Stromal cell of bone marrow (primary cell): ENCODE results near the gene ARHGAP28.

Source experiments
- DNase-seq: peaks from one replicate; pipeline ENCODE4 v3.0.0-alpha.2; 2012; ENCODE audit warnings: low read depth

The ARHGAP28 gene

GRCh38 chr18:6729247-6730091 lies at the start of gene ARHGAP28:
ARHGAP28 (plus strand) TSS chr18:6729716; CDS start chr18:6729822, 106 bp downstream.
- DNase-seq = peak; percentile 93

- no peak for DNase-seq
Observed at GRCh38 chr18:6681331-6681875, 48.1 kb upstream of the ARHGAP28 start.

GRCh38 chr18:6682437-6683111 lies 46.9 kb upstream of the ARHGAP28 start:
- DNase-seq = no peak

- DNase-seq = no peak
Observed at GRCh38 chr18:6683112-6683876, 46.2 kb upstream of the ARHGAP28 start.

- DNase-seq = no peak
Observed at GRCh38 chr18:6687676-6688075, 41.8 kb upstream of the ARHGAP28 start.

GRCh38 chr18:6708890-6709289 lies 20.6 kb upstream of the ARHGAP28 start:
- no peak for DNase-seq

- no peak for DNase-seq
Observed at GRCh38 chr18:6711467-6711866, 18.0 kb upstream of the ARHGAP28 start.

GRCh38 chr18:6712401-6712800 lies 17.1 kb upstream of the ARHGAP28 start:
- no peak for DNase-seq

- DNase-seq = no peak
Observed at GRCh38 chr18:6714010-6714409, 15.5 kb upstream of the ARHGAP28 start.

- DNase-seq = no peak
Observed at GRCh38 chr18:6718267-6718666, 11.2 kb upstream of the ARHGAP28 start.

- DNase-seq = no peak
Observed at GRCh38 chr18:6719098-6719846, 10.2 kb upstream of the ARHGAP28 start.

GRCh38 chr18:6719910-6720683 lies 9.4 kb upstream of the ARHGAP28 start:
- DNase-seq = no peak

- no peak for DNase-seq
Observed at GRCh38 chr18:6721755-6722154, 7.8 kb upstream of the ARHGAP28 start.

- DNase-seq = no peak
Observed at GRCh38 chr18:6722690-6723089, 6.8 kb upstream of the ARHGAP28 start.

- no peak for DNase-seq
Observed at GRCh38 chr18:6724331-6724730, 5.2 kb upstream of the ARHGAP28 start.

GRCh38 chr18:6728331-6728730 lies 1.2 kb upstream of the ARHGAP28 start:
- DNase-seq = no peak

- DNase-seq = no peak
Observed at GRCh38 chr18:6728809-6729246, 688 bp upstream of the ARHGAP28 start.

GRCh38 chr18:6730416-6731221 lies 1.1 kb downstream of the ARHGAP28 start:
- DNase-seq = no peak

GRCh38 chr18:6731222-6731596 lies 1.7 kb downstream of the ARHGAP28 start:
- DNase-seq = peak; percentile 88

- DNase-seq = no peak
Observed at GRCh38 chr18:6732952-6733351, 3.4 kb downstream of the ARHGAP28 start.
